A549 treated with AZD2906 at 1 μM for 4 hours (cell line): ENCODE data around the gene OBSCN. TPM values are rescaled to one million over a fixed set of nuclear protein-coding genes. Genes with fewer than 3 reads are reported as not detected.

Experiments
- total RNA-seq: library from RNA; stranded (reverse); fragments of 200-300 nt; extraction: Qiagen RNA extraction; gene quantifications from 5 replicates; pipeline ENCODE4 v1.2.3, GENCODE V29; 2022

OBSCN gene
- total RNA-seq: 2.9 to 6.1 TPM (median 4.1 TPM) in 5 replicates

GRCh38 chr1:228207851-228208821 lies at the start of gene OBSCN:
Gene OBSCN (plus strand): TSS chr1:228208044. CDS start chr1:228211784, 3,740 bp downstream.

GRCh38 chr1:228165372-228166169 lies 42.3 kb upstream of the OBSCN start, which contains the start of gene IBA57:
Gene IBA57 (plus strand): TSS chr1:228165804. CDS start chr1:228165817, 13 bp downstream.

GRCh38 chr1:228416217-228416933 lies 208.5 kb downstream of the OBSCN start, which contains the start of gene TRIM17:
Gene TRIM17 (minus strand): TSS chr1:228416861. CDS start chr1:228415072, 1,789 bp downstream.

Other genes with a start within 250 kb of the OBSCN start
- 0.05 TPM in 2 of 5 replicates, not detected in the others for gene WNT3A, start 201.0 kb upstream of the OBSCN start, total RNA-seq
- 403 to 452 TPM (median 450 TPM) in 5 replicates for gene ARF1, start 125.3 kb upstream of the OBSCN start, total RNA-seq
- gene C1orf35, start 104.7 kb upstream of the OBSCN start, total RNA-seq: 28.2 to 39.9 TPM (median 38.8 TPM) in 5 replicates
- 58.1 to 87.8 TPM (median 86.7 TPM) in 5 replicates for gene MRPL55, start 98.7 kb upstream of the OBSCN start, total RNA-seq
- 122 to 161 TPM (median 151 TPM) in 5 replicates for gene GUK1, start 67.8 kb upstream of the OBSCN start, total RNA-seq
- gene GJC2, start 58.1 kb upstream of the OBSCN start, total RNA-seq: 0.34 to 0.54 TPM (median 0.46 TPM) in 5 replicates
- gene IBA57, start 42.2 kb upstream of the OBSCN start, total RNA-seq: 3.1 to 7.3 TPM (median 5.9 TPM) in 5 replicates
- gene TRIM11, start 198.8 kb downstream of the OBSCN start, total RNA-seq: 26.7 to 34.5 TPM (median 33.2 TPM) in 5 replicates
- gene TRIM17, start 208.8 kb downstream of the OBSCN start, total RNA-seq: not detected in 5 replicates